OCI-LY7 (cell line): ENCODE results near the gene MYH7. TPM values are rescaled to one million over a fixed set of nuclear protein-coding genes. Genes with fewer than 3 reads are reported as not detected.

Experiments used
- BruUV-seq: library from RNA; stranded (reverse); fragments of 400-500 nt; replicated peaks from 2 replicates; lab custom pipeline; 2021; lab: Mats Ljungman, UMichigan
- CTCF ChIA-PET: fragments of 300-600 bp; sonication (Branson Sonifier 250); formaldehyde crosslinking; loops from one replicate; lab custom pipeline; 2022; ENCODE audit warnings: antibody characterized with exemption; ENCODE audit not compliant: unreplicated experiment; lab: Charles Lee
- POLR2A ChIA-PET: fragments of 300-600 bp; sonication (Branson Sonifier 250); formaldehyde crosslinking; loops from one replicate; lab custom pipeline; 2022; ENCODE audit warnings: antibody characterized with exemption; lab: Charles Lee
- DNase-seq: peaks from one replicate; pipeline ENCODE4 v3.0.0-alpha.2; 2015; ENCODE audit warnings: low spot score
- H2AFZ ChIP-seq: fragments of 200-600 bp; sonication (generic), shearing (Covaris generic); 2 replicates; pipeline ENCODE4 v1.6.1; 2014; ENCODE audit warnings: mild to moderate bottlenecking, antibody characterized with exemption, low read length, moderate library complexity
- H3K27ac ChIP-seq: fragments of 200-600 bp; sonication (generic); 2 replicates; pipeline ENCODE4 v1.5.1; 2014; ENCODE audit warnings: mixed run types, low read depth, mild to moderate bottlenecking, moderate library complexity, low read length, inconsistent platforms; ENCODE audit not compliant: poor library complexity, severe bottlenecking
- H3K36me3 ChIP-seq: fragments of 200-600 bp; sonication (generic); 2 replicates; pipeline ENCODE4 v1.6.1; 2014; ENCODE audit warnings: mild to moderate bottlenecking, antibody characterized with exemption, low read length, moderate library complexity, mixed read lengths; ENCODE audit not compliant: insufficient read depth
- H3K4me1 ChIP-seq: fragments of 200-600 bp; sonication (generic); 2 replicates; pipeline ENCODE4 v1.5.1; 2014; ENCODE audit warnings: mild to moderate bottlenecking, low read length; ENCODE audit not compliant: insufficient read depth, poor library complexity, severe bottlenecking
- H3K4me2 ChIP-seq: fragments of 200-600 bp; sonication (generic); 2 replicates; pipeline ENCODE4 v1.6.1; 2014; ENCODE audit warnings: mild to moderate bottlenecking, low read length
- H3K4me3 ChIP-seq: fragments of 200-600 bp; sonication (generic); 2 replicates; pipeline ENCODE4 v1.5.1; 2014; ENCODE audit warnings: mild to moderate bottlenecking, low read depth, low read length; ENCODE audit not compliant: poor library complexity, severe bottlenecking
- H3K79me2 ChIP-seq: fragments of 200-600 bp; sonication (generic); 2 replicates; pipeline ENCODE4 v1.6.1; 2016; ENCODE audit warnings: low read depth, mild to moderate bottlenecking, low read length, moderate library complexity, mixed read lengths; ENCODE audit not compliant: insufficient read depth
- H3K9me2 ChIP-seq: fragments of 200-600 bp; sonication (generic); 2 replicates; pipeline ENCODE4 v1.6.1; 2016; ENCODE audit warnings: mild to moderate bottlenecking, low read length, mixed read lengths; ENCODE audit not compliant: insufficient read depth
- H3K9me3 ChIP-seq: fragments of 200-600 bp; sonication (generic); 2 replicates; pipeline ENCODE4 v1.6.1; 2014; ENCODE audit warnings: mild to moderate bottlenecking, mixed run types, low read length, mixed read lengths
- H4K20me1 ChIP-seq: fragments of 200-600 bp; sonication (generic); 2 replicates; pipeline ENCODE4 v1.6.1; 2014; ENCODE audit warnings: mild to moderate bottlenecking, antibody characterized with exemption, low read length, moderate library complexity, mixed read lengths; ENCODE audit not compliant: insufficient read depth
- EZH2phosphoT487 ChIP-seq: fragments of 200-600 bp; sonication (generic); IDR thresholded peaks from 2 replicates; pipeline ENCODE4 v1.6.1; 2018; ENCODE audit warnings: low read depth, borderline replicate concordance, mild to moderate bottlenecking, mixed run types, antibody characterized with exemption, low read length, moderate library complexity, mixed read lengths
- intact Hi-C: fragments of 100-400 bp; cut with micrococcal nuclease; formaldehyde crosslinking; loops from one replicate; pipeline ENCODE4 v1.10.0; 2022; ENCODE audit not compliant: unreplicated experiment
- total RNA-seq, 2 experiments: library from RNA; depleted of rRNA in 1 of 2; stranded (reverse); fragments of >200 nt in 1 of 2; shearing (Covaris generic) in 1 of 2; gene quantifications; 2 replicates each; pipeline ENCODE4 v1.2.3, GENCODE V29; 2014 to 2022
- TF ChIP-seq, protein P1 (sequence below): fragments of 200-600 bp; sonication (generic); conservative IDR thresholded peaks from 2 replicates; pipeline ENCODE4 v1.5.1; 2014; ENCODE audit warnings: mild to moderate bottlenecking, antibody characterized with exemption, low read length, moderate library complexity, mixed read lengths

Gene MYH7
- total RNA-seq, 2 experiments from 2014 or later, result not detected

DNA sequence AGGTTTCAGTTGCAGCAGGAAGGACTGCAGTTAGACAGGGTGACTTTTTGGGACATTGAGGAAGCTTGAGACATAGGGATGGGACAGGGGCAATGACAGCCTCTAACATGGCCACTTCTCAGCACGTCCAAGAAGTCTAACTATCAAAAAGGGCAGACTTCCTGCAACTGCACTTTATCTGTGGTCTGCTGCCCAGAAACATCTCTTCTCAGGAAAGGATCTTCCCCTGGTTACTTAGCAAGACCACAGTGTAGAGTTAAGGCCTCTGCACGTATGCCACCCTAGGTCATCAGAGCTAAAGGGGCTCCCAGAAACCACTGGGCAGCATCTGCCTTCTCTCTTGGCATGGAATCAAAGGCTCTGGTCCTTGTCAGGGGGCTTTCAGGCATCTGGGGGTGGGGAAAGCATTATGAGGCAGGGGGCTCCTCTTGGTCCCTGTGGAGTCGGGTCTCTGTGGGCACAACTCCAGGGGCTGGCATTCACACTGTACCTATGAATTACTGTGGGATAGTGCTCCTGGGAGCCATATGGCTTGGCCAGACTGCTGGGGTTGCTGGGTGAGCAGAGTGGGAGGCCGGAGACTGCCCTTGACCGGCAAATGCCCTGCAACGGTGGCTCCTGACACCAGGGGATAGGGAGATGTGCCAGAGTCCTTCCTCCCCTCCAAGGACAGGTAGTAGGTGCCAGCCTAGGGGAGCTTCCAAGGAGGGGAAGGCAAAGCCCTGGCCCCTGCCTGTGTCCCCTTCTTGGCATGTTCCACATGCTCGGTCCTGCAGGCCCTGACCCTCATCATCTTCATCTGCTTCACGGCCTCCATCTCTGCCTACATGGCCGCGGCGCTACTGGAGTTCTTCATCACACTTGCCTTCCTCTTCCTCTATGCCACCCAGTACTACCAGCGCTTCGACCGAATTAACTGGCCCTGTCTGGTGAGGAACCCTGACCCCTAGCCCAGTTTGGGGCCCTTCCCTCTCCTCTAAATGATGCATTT is 57.6 kb downstream of the MYH7 start:
- H3K27ac ChIP-seq, result no peak overlapping the region
- POLR2A ChIA-PET, result interaction anchor here (0.6 kb wide), 1 partner anchor 1593 kb away, joined by 3 read pairs; no protein-coding TSS in a partner anchor
- no peaks in the 10 kb centered on the region for H4K20me1 ChIP-seq
- intact Hi-C loops, result no loop called here
- CTCF ChIA-PET, result no interaction called here
- H3K36me3 ChIP-seq, result no peaks in the 10 kb centered on the region
- H3K79me2 ChIP-seq, result no peaks in the 10 kb centered on the region
- TF ChIP-seq, protein P1, sequence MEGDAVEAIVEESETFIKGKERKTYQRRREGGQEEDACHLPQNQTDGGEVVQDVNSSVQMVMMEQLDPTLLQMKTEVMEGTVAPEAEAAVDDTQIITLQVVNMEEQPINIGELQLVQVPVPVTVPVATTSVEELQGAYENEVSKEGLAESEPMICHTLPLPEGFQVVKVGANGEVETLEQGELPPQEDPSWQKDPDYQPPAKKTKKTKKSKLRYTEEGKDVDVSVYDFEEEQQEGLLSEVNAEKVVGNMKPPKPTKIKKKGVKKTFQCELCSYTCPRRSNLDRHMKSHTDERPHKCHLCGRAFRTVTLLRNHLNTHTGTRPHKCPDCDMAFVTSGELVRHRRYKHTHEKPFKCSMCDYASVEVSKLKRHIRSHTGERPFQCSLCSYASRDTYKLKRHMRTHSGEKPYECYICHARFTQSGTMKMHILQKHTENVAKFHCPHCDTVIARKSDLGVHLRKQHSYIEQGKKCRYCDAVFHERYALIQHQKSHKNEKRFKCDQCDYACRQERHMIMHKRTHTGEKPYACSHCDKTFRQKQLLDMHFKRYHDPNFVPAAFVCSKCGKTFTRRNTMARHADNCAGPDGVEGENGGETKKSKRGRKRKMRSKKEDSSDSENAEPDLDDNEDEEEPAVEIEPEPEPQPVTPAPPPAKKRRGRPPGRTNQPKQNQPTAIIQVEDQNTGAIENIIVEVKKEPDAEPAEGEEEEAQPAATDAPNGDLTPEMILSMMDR, result no peak
- TF ChIP-seq EZH2phosphoT487, result no peak
- H3K4me1 ChIP-seq, result no peaks in the 10 kb centered on the region
- no peak overlapping the region for H3K4me3 ChIP-seq
- H3K9me2 ChIP-seq, result no peaks in the 10 kb centered on the region
- DNase-seq, result no peak
- H3K4me2 ChIP-seq, result no peak overlapping the region
- H2AFZ ChIP-seq, result no peak overlapping the region
- no TSS peak for BruUV-seq
- no peaks in the 10 kb centered on the region for H3K9me3 ChIP-seq

GRCh38 chr14:23377198-23377550 is 58.3 kb downstream of the MYH7 start:
- no TSS peak for BruUV-seq
- no peak for DNase-seq
- H3K4me1 ChIP-seq, result no peaks in the 10 kb centered on the region
- intact Hi-C loops, result no loop called here
- no peaks in the 10 kb centered on the region for H3K79me2 ChIP-seq
- H4K20me1 ChIP-seq, result no peaks in the 10 kb centered on the region
- no peaks in the 10 kb centered on the region for H3K9me2 ChIP-seq
- H3K9me3 ChIP-seq, result no peaks in the 10 kb centered on the region
- H3K4me3 ChIP-seq, result no peak overlapping the region
- no peak for TF ChIP-seq EZH2phosphoT487
- TF ChIP-seq, protein P1, result no peak
- CTCF ChIA-PET, result no interaction called here
- H2AFZ ChIP-seq, result no peak overlapping the region
- POLR2A ChIA-PET, result interaction anchor here (0.6 kb wide), 2 partner anchors 11 to 1594 kb away, joined by 3 read pairs; no protein-coding TSS in a partner anchor
- H3K27ac ChIP-seq, result no peak overlapping the region
- H3K4me2 ChIP-seq, result no peak overlapping the region
- no peaks in the 10 kb centered on the region for H3K36me3 ChIP-seq
